GM10847 (cell line): ENCODE measurements around the gene ARHGEF7.

ENCODE experiments used
- POLR2A ChIP-seq: IDR thresholded peaks from 2 replicates; pipeline ENCODE4 v1.6.1; 2011; ENCODE audit not compliant: insufficient read length; ENCODE audit errors: extremely low read depth

The ARHGEF7 gene

DNA sequence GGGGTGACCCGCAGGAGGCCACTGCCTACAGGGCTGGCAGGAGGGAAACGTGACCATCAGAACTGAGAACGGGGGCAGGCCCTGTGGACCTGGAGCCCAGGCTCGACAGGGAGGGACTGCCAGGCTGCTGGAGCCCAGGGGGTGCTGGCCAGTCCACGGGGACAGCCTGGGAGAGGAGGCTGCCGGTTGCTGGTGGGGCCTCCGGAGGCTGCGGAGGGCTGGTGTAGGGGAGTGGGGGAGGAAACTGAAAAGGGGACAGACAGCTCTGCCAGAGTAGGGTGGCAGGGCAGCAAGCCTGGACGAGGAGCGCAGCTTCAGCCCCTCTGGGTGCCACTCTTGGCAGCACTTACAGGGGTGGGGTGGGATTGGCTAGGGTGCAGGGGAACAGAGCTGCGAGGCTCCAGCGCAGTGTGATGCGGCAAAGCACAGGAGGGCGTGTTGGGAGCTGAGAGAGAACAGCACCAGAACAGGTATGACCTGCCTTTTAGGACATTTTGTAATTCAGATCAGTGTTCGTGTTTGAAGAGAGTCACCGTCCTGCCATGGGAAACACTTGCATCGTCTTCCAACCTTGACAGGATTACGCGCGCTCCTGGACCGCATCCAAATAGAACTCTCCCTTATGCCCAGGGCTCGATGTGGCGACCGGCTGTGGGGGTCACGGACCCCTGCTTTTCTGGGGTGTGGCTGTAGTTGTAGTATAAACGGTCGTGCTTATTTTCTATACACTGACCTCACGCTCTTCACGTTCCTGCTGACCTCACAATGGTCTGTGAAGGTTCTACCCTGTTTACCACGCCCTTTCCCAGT lies 19.9 kb upstream of the ARHGEF7 start:
- no peak for TF ChIP-seq POLR2A

- TF ChIP-seq POLR2A, result no peak
Observed at GRCh38 chr13:111095911-111096501, 19.1 kb upstream of the ARHGEF7 start.

GRCh38 chr13:111099290-111099689 lies 15.8 kb upstream of the ARHGEF7 start:
- no peak for TF ChIP-seq POLR2A

GRCh38 chr13:111110054-111110453 lies 5.1 kb upstream of the ARHGEF7 start:
- no peak for TF ChIP-seq POLR2A

- TF ChIP-seq POLR2A, result no peak
Observed at GRCh38 chr13:111111376-111111937, 3.7 kb upstream of the ARHGEF7 start.

DNA sequence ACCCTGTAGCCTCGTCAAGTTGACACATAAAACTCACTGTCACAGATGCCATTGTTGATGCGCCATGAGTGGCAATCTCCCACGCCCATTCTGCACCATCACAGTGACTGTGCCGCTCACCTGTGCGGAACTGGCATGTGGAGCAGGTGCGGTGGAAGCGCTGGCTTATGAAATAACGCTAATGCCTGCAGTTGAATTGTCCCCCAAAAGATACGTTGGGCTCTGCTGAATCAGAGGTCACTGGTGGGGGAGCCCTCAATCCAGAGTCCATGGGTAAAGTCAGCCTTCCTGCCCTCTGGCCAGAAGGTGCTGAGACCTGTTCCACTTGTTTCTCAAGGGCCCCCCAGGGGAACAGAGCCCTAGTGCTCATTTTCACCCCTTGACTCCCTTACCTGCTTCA lies 2.9 kb upstream of the ARHGEF7 start:
- TF ChIP-seq POLR2A, result no peak

- no peak for TF ChIP-seq POLR2A
Observed at GRCh38 chr13:111114362-111115060, 599 bp upstream of the ARHGEF7 start.

DNA sequence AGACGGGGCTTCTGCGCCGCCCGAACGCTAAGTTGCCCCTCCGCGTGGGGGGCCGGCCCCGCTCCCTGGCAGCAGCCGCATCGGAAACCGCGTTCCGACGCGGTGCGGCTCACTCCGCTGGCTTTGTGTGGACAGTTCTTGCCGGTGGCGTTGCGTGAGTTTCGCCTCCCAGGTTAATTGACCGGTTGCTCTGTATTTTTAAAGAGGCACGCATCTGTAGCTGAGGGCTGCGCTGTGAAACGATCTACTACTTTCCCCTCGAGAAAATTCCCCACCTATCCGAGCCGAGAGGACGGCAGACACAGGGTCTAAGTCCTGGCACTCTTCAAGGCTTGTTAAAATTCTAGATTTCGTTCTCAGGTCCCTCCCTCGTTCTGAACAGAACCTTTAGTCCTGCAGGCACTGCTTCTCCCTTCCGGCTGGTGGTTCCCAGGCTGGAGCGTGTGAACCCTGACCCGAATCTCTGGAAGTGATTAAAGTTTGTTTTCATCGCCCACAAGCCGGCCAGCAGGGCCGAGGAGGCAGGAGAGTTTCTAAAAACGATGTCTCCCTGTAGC lies 933 bp downstream of the ARHGEF7 start:
- no peak for TF ChIP-seq POLR2A

- no peak for TF ChIP-seq POLR2A
Observed at GRCh38 chr13:111116856-111117255, 1.7 kb downstream of the ARHGEF7 start.

DNA sequence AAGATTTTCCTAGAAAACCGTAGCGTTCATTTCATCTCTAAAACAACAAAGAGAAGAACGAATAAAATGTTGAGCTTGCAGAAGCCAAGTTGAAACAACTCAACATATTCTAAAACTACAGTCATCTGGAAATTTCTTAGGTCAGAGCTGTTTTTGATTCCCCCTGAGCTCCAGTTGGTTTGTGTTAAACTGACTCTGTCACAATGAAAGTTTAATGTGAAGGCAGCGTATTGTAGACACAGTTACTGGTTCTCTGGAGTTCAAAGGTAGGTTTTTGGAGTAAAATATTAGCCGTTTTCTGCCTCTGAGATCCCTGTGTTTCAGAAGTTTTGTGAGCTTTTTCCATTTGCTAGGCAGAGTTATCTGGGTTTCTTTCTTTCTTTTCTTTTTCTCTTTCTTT lies 2.2 kb downstream of the ARHGEF7 start:
- no peak for TF ChIP-seq POLR2A

DNA sequence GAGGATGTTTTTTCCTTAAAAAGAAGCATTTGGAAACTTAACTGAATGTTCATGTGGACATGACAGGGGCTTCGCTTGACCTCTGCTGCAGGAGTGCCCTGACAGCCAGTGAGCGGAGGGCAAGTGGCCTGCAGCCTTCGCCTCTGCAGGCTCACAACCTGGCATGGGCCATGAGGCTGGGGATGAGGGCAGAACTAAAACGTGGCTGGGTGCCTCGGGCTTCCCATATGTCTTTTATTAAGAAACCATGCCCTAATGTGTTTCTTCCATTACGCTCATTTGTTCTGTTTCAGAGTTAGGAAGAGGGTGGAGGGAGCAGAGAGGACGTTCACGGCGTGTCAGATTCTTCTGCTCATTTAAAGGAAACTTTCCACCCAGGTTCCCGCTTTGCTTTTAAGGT lies 2.9 kb downstream of the ARHGEF7 start:
- TF ChIP-seq POLR2A, result no peak

DNA sequence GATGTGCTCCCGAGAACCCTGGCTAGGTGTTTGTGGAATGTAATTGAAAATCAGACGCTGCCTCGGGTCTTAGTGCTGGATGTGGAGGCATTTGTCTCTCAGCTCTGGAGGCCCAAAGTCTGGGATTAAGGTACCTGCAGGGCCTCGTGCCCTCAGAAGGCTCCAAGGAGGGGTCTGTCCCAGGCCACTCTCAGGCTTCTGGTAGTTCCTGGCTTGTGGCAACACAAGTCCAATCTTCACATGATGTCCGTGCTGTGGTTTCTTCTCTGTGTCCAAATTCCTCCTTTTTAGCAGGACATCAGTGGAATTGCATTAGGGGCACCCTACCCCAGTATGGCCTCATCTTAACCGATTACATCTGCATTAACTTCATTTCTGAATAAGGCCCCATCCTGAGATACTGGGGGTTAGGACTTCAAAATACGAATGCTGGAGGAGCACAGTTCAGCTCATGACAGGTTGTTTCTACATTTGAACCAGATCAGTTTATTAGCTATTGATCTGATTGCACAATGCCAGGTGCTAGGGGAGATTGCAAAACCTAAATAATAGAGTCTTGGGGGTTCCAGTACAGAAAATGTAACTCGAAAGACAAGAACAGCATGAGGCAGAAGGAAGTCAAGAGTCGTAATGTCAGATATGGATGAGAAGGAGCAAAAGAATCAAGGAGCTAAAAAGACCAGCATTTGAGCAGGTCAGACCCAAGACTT lies 3.9 kb downstream of the ARHGEF7 start:
- TF ChIP-seq POLR2A, result no peak

DNA sequence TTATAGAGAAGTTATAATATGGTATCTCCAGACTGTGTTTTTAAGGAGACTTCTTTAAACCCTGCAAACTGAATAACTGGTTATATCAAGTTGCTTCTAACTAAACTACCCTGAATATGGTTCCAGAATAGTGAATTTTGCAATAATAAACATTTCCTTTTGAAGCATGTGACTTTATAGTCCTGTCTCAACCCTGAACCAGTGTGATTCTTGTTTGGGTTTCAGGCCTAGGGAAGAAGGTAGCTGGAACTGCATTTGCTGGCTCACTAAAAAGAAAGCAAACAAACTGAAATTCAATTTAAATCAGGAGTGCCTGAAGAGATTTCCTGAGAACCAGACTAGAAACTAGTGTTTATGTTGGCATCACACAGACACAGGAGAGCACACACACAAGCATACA lies 4.9 kb downstream of the ARHGEF7 start:
- no peak for TF ChIP-seq POLR2A

GRCh38 chr13:111120422-111120821 lies 5.3 kb downstream of the ARHGEF7 start:
- TF ChIP-seq POLR2A, result no peak

DNA sequence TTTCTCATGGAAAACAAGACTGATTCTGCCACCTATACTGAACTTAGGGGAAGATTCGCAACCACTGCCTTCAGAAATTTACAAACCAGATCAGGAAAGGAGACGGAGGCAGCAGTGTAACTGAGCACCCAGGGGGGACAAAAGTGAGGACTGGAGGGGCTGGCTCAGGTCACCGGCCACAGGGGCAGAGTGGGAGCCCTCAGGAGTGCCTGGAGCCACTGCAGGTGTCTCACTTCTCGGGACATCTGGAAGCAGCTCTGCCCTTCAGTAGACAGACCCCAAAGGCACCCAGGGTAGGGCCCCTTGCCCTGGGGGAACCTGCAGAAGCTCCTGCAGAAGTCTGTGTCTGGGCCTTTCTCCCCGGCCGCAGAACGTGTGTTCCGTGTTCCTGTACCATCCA lies 5.8 kb downstream of the ARHGEF7 start:
- TF ChIP-seq POLR2A, result no peak
